GM23338 (cell line): Measurements from ENCODE around the gene DYNC1LI2. TPM values are rescaled to one million over a fixed set of nuclear protein-coding genes. Genes with fewer than 3 reads are reported as not detected.

Experiments used
- ATAC-seq: fragments of 200-7000 bp; cut with Tn5 transposase; 3 replicates; pipeline ENCODE4 v1.9.1; 2020
- DNase-seq: peaks from one replicate; pipeline ENCODE4 v3.0.0-alpha.2; 2015; ENCODE audit warnings: low spot score
- H2AFZ ChIP-seq: fragments of 200-600 bp; sonication (generic); 2 replicates; pipeline ENCODE4 v1.8.0; 2016; ENCODE audit warnings: antibody characterized with exemption, mild to moderate bottlenecking, moderate library complexity
- H3F3A ChIP-seq: fragments of 200-600 bp; sonication (generic); replicated peaks from 2 replicates; pipeline ENCODE4 v1.8.0; 2017; ENCODE audit warnings: antibody characterized with exemption, mixed run types, low read depth
- H3K27ac ChIP-seq: fragments of 200-600 bp; sonication (generic); 2 replicates; pipeline ENCODE4 v1.6.1; 2016; ENCODE audit warnings: low read depth
- H3K27me3 ChIP-seq: fragments of 200-600 bp; sonication (generic); 2 replicates; pipeline ENCODE4 v1.8.0; 2016; ENCODE audit warnings: mild to moderate bottlenecking, mixed run types, moderate library complexity; ENCODE audit not compliant: insufficient read depth
- H3K36me3 ChIP-seq: fragments of 200-600 bp; sonication (generic); 2 replicates; pipeline ENCODE4 v1.8.0; 2016; ENCODE audit warnings: mild to moderate bottlenecking; ENCODE audit not compliant: insufficient read depth
- H3K4me1 ChIP-seq: fragments of 200-600 bp; sonication (generic); 2 replicates; pipeline ENCODE4 v1.8.0; 2016; ENCODE audit warnings: mild to moderate bottlenecking, moderate library complexity; ENCODE audit not compliant: insufficient read depth
- H3K4me2 ChIP-seq: fragments of 200-600 bp; sonication (generic); 2 replicates; pipeline ENCODE4 v1.7.1; 2017; ENCODE audit warnings: mixed run types
- H3K4me3 ChIP-seq: fragments of 200-600 bp; sonication (generic); 2 replicates; pipeline ENCODE4 v1.6.1; 2016; ENCODE audit warnings: mixed run types
- H3K79me2 ChIP-seq: fragments of 200-600 bp; sonication (generic); replicated peaks from 2 replicates; pipeline ENCODE4 v1.8.0; 2017; ENCODE audit warnings: mild to moderate bottlenecking; ENCODE audit not compliant: insufficient read depth
- H3K9me2 ChIP-seq: fragments of 200-600 bp; sonication (generic); 2 replicates; pipeline ENCODE4 v1.8.0; 2017; ENCODE audit not compliant: insufficient read depth
- H4K20me1 ChIP-seq: fragments of 200-600 bp; sonication (generic); replicated peaks from 2 replicates; pipeline ENCODE4 v1.8.0; 2017; ENCODE audit warnings: mild to moderate bottlenecking; ENCODE audit not compliant: insufficient read depth
- H3K27ac Mint-ChIP-seq: 2 replicates; pipeline ENCODE4 v1.8.0; 2020; ENCODE audit warnings: inconsistent platforms, mild to moderate bottlenecking, moderate library complexity, mixed read lengths
- H3K27me3 Mint-ChIP-seq: 3 replicates; pipeline ENCODE4 v1.8.0; 2022; ENCODE audit warnings: low read depth, mild to moderate bottlenecking, moderate library complexity, mixed read lengths, inconsistent platforms; ENCODE audit not compliant: insufficient read depth, poor library complexity
- H3K36me3 Mint-ChIP-seq: 3 replicates; pipeline ENCODE4 v1.8.0; 2021; ENCODE audit warnings: low read depth, mild to moderate bottlenecking, inconsistent platforms, moderate library complexity, mixed read lengths
- H3K4me1 Mint-ChIP-seq: 3 replicates; pipeline ENCODE4 v1.8.0; 2020; ENCODE audit warnings: mild to moderate bottlenecking, inconsistent platforms, mixed read lengths
- H3K4me3 Mint-ChIP-seq: 3 replicates; pipeline ENCODE4 v1.8.0; 2021; ENCODE audit warnings: moderate library complexity, mild to moderate bottlenecking, inconsistent platforms, mixed read lengths
- H3K9me3 Mint-ChIP-seq: 3 replicates; pipeline ENCODE4 v1.8.0; 2020; ENCODE audit warnings: moderate library complexity, mild to moderate bottlenecking, inconsistent platforms, mixed read lengths
- CREB1 ChIP-seq: fragments of 250-450 bp; sonication (Bioruptor Pico); IDR thresholded peaks from 2 replicates; pipeline ENCODE4 v1.5.0; 2020; ENCODE audit warnings: low read depth, mild to moderate bottlenecking, moderate library complexity
- CTCF ChIP-seq, 2 experiments: fragments of 200-600 bp in 1 of 2; sonication (generic) in 1 of 2; conservative IDR thresholded peaks; 2 replicates each; pipeline versions ENCODE4 v1.5.1 to v1.6.1; 2016 to 2017; ENCODE audit warnings: antibody characterized with exemption in 2 of 2, low read depth in 2 of 2, mild to moderate bottlenecking in 2 of 2, moderate library complexity in 1 of 2
- EZH2 ChIP-seq: fragments of 200-600 bp; sonication (generic); IDR thresholded peaks from one replicate; pipeline ENCODE4 v1.8.0; 2017; ENCODE audit warnings: antibody characterized with exemption, mild to moderate bottlenecking, low read depth; ENCODE audit not compliant: unreplicated experiment
- EZH2phosphoT487 ChIP-seq: fragments of 200-600 bp; sonication (generic); IDR thresholded peaks from one replicate; pipeline ENCODE4 v1.8.1; 2018; ENCODE audit warnings: antibody characterized with exemption; ENCODE audit not compliant: unreplicated experiment
- JUNB ChIP-seq: IDR thresholded peaks from one replicate; pipeline ENCODE4 v1.6.1; 2016; ENCODE audit warnings: antibody characterized with exemption; ENCODE audit not compliant: unreplicated experiment
- NANOG ChIP-seq: IDR thresholded peaks from 2 replicates; pipeline ENCODE4 v1.6.1; 2016; ENCODE audit warnings: antibody characterized with exemption, borderline replicate concordance
- POLR2AphosphoS5 ChIP-seq: IDR thresholded peaks from 2 replicates; pipeline ENCODE4 v1.6.1; 2016; ENCODE audit warnings: antibody characterized with exemption, low read depth
- STAT1 ChIP-seq: IDR thresholded peaks from one replicate; pipeline ENCODE4 v1.6.1; 2016; ENCODE audit warnings: antibody characterized with exemption; ENCODE audit not compliant: unreplicated experiment
- ZNF114 ChIP-seq: fragments of 250-450 bp; sonication (Bioruptor Pico); IDR thresholded peaks from 2 replicates; pipeline ENCODE4 v1.5.0; 2020; ENCODE audit warnings: mild to moderate bottlenecking, moderate library complexity
- ZNF331 ChIP-seq: fragments of 250-450 bp; sonication (Bioruptor Pico); IDR thresholded peaks from 2 replicates; pipeline ENCODE4 v1.5.0; 2020; ENCODE audit warnings: low read depth, mild to moderate bottlenecking, moderate library complexity
- polyA plus RNA-seq: library from polyadenylated mRNA; unstranded; fragments of >200 nt; fragmentation: Nextera tagmentation; extraction: Ambion mirVana; gene quantifications from 2 replicates; pipeline ENCODE4 v1.2.1, GENCODE V29; 2016
- total RNA-seq: library from RNA; depleted of rRNA; stranded (reverse); fragments of >200 nt; shearing (Covaris generic); gene quantifications from 2 replicates; pipeline ENCODE4 v1.2.3, GENCODE V29; 2014
- TF ChIP-seq, protein P1 (sequence below): IDR thresholded peaks from 2 replicates; pipeline ENCODE4 v1.6.1; 2016; ENCODE audit warnings: antibody characterized with exemption
- TF ChIP-seq, protein P2 (sequence below): fragments of 250-450 bp; sonication (Bioruptor Pico); IDR thresholded peaks from 2 replicates; pipeline ENCODE4 v1.5.0; 2020; ENCODE audit warnings: mild to moderate bottlenecking, moderate library complexity
- TF ChIP-seq, protein P3 (sequence below): IDR thresholded peaks from one replicate; pipeline ENCODE4 v1.6.1; 2018; ENCODE audit warnings: antibody characterized with exemption; ENCODE audit not compliant: unreplicated experiment

DYNC1LI2 gene
- total and polyA plus RNA-seq, 2 experiments from 2014 or later: 73.9 to 85.9 TPM

DNA sequence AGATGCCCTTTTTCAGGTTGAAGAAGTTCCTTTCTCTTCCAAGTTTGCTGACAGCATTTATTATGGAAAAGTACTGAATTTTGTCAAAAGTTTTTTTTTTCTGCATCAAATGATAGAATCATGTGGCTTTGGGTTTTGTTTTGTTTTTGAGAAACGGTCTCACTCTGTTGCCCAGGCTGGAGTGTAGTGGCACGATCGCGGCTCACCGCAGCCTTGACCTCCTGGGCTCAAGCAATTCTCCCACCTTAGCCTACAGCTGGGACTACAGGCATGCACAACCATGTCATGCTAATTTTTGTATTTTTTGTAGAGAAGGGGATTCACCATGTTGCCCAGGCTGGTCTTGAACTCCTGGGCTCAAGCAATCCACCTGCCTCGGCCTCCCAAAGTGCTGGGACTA, 62.1 kb downstream of the DYNC1LI2 start:
- no peaks in the 10 kb centered on the region for H3K9me2 ChIP-seq
- peaks cover 22% of the 10 kb centered on the region; the same call in 1 of the 2 replicates for H4K20me1 ChIP-seq
- Mint-ChIP-seq H3K27me3 (peaks cover 3% of the 10 kb centered on the region), H3K36me3 (0 out of 3 replicates have a peak, but pooled peaks cover 3% of the 10 kb centered on the region), H3K4me1 (peaks cover 35% of the 10 kb centered on the region), H3K9me3 (no peaks in the 10 kb centered on the region), H3K27ac (no peak overlapping the region), H3K4me3 (no peak overlapping the region)
- no peak overlapping the region for H3K4me2 ChIP-seq
- no peak overlapping the region for H2AFZ ChIP-seq
- peaks cover 14% of the 10 kb centered on the region for H3K4me1 ChIP-seq
- 0 out of 2 replicates have a peak, but pooled peaks cover 4% of the 10 kb centered on the region for H3F3A ChIP-seq
- H3K27me3 ChIP-seq: no peaks in the 10 kb centered on the region
- no peaks in the 10 kb centered on the region for H3K36me3 ChIP-seq
- TF ChIP-seq CTCF (conservative IDR thresholded peaks at IDR 0.05; ENCODE audit: low read depth in 2 of 2) (no peak), CREB1 (CRISPR knock-in tag) (no peak), ZNF114 (CRISPR knock-in tag) (no peak), STAT1 (no peak), ZNF331 (CRISPR knock-in tag) (no peak), NANOG (no peak), POLR2AphosphoS5 (no peak), EZH2phosphoT487 (no peak), EZH2 (no peak), JUNB (no peak)
- TF ChIP-seq, protein P1, sequence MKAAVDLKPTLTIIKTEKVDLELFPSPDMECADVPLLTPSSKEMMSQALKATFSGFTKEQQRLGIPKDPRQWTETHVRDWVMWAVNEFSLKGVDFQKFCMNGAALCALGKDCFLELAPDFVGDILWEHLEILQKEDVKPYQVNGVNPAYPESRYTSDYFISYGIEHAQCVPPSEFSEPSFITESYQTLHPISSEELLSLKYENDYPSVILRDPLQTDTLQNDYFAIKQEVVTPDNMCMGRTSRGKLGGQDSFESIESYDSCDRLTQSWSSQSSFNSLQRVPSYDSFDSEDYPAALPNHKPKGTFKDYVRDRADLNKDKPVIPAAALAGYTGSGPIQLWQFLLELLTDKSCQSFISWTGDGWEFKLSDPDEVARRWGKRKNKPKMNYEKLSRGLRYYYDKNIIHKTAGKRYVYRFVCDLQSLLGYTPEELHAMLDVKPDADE: no peak
- TF ChIP-seq, protein P2, sequence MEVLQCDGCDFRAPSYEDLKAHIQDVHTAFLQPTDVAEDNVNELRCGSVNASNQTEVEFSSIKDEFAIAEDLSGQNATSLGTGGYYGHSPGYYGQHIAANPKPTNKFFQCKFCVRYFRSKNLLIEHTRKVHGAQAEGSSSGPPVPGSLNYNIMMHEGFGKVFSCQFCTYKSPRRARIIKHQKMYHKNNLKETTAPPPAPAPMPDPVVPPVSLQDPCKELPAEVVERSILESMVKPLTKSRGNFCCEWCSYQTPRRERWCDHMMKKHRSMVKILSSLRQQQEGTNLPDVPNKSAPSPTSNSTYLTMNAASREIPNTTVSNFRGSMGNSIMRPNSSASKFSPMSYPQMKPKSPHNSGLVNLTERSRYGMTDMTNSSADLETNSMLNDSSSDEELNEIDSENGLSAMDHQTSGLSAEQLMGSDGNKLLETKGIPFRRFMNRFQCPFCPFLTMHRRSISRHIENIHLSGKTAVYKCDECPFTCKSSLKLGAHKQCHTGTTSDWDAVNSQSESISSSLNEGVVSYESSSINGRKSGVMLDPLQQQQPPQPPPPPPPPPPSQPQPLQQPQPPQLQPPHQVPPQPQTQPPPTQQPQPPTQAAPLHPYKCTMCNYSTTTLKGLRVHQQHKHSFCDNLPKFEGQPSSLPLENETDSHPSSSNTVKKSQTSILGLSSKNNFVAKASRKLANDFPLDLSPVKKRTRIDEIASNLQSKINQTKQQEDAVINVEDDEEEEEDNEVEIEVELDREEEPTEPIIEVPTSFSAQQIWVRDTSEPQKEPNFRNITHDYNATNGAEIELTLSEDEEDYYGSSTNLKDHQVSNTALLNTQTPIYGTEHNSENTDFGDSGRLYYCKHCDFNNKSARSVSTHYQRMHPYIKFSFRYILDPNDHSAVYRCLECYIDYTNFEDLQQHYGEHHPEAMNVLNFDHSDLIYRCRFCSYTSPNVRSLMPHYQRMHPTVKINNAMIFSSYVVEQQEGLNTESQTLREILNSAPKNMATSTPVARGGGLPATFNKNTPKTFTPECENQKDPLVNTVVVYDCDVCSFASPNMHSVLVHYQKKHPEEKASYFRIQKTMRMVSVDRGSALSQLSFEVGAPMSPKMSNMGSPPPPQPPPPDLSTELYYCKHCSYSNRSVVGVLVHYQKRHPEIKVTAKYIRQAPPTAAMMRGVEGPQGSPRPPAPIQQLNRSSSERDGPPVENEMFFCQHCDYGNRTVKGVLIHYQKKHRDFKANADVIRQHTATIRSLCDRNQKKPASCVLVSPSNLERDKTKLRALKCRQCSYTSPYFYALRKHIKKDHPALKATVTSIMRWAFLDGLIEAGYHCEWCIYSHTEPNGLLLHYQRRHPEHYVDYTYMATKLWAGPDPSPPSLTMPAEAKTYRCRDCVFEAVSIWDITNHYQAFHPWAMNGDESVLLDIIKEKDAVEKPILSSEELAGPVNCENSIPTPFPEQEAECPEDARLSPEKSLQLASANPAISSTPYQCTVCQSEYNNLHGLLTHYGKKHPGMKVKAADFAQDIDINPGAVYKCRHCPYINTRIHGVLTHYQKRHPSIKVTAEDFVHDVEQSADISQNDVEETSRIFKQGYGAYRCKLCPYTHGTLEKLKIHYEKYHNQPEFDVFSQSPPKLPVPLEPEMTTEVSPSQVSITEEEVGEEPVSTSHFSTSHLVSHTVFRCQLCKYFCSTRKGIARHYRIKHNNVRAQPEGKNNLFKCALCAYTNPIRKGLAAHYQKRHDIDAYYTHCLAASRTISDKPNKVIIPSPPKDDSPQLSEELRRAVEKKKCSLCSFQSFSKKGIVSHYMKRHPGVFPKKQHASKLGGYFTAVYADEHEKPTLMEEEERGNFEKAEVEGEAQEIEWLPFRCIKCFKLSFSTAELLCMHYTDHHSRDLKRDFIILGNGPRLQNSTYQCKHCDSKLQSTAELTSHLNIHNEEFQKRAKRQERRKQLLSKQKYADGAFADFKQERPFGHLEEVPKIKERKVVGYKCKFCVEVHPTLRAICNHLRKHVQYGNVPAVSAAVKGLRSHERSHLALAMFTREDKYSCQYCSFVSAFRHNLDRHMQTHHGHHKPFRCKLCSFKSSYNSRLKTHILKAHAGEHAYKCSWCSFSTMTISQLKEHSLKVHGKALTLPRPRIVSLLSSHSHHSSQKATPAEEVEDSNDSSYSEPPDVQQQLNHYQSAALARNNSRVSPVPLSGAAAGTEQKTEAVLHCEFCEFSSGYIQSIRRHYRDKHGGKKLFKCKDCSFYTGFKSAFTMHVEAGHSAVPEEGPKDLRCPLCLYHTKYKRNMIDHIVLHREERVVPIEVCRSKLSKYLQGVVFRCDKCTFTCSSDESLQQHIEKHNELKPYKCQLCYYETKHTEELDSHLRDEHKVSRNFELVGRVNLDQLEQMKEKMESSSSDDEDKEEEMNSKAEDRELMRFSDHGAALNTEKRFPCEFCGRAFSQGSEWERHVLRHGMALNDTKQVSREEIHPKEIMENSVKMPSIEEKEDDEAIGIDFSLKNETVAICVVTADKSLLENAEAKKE (CRISPR knock-in tag): no peak
- TF ChIP-seq, protein P3, sequence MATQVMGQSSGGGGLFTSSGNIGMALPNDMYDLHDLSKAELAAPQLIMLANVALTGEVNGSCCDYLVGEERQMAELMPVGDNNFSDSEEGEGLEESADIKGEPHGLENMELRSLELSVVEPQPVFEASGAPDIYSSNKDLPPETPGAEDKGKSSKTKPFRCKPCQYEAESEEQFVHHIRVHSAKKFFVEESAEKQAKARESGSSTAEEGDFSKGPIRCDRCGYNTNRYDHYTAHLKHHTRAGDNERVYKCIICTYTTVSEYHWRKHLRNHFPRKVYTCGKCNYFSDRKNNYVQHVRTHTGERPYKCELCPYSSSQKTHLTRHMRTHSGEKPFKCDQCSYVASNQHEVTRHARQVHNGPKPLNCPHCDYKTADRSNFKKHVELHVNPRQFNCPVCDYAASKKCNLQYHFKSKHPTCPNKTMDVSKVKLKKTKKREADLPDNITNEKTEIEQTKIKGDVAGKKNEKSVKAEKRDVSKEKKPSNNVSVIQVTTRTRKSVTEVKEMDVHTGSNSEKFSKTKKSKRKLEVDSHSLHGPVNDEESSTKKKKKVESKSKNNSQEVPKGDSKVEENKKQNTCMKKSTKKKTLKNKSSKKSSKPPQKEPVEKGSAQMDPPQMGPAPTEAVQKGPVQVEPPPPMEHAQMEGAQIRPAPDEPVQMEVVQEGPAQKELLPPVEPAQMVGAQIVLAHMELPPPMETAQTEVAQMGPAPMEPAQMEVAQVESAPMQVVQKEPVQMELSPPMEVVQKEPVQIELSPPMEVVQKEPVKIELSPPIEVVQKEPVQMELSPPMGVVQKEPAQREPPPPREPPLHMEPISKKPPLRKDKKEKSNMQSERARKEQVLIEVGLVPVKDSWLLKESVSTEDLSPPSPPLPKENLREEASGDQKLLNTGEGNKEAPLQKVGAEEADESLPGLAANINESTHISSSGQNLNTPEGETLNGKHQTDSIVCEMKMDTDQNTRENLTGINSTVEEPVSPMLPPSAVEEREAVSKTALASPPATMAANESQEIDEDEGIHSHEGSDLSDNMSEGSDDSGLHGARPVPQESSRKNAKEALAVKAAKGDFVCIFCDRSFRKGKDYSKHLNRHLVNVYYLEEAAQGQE: no peak
- H3K4me3 ChIP-seq: no peak overlapping the region
- ATAC-seq (no peak), DNase-seq (no peak)
- H3K27ac ChIP-seq: no peak overlapping the region
- H3K79me2 ChIP-seq: peaks cover 82% of the 10 kb centered on the region
